WERI-Rb-1 (cell line): ENCODE data around the gene MYOM1.

Experiments
- DNase-seq: peaks from one replicate; pipeline ENCODE4 v3.0.0-alpha.2; 2020
- H3K27ac ChIP-seq: fragments of 250-450 bp; sonication (Bioruptor Pico); 2 replicates; pipeline ENCODE4 v1.5.1; 2020; ENCODE audit warnings: mild to moderate bottlenecking, moderate library complexity
- H3K27me3 ChIP-seq: fragments of 250-450 bp; sonication (Bioruptor Pico); 2 replicates; pipeline ENCODE4 v1.5.1; 2021; ENCODE audit warnings: mild to moderate bottlenecking, low read depth, moderate library complexity; ENCODE audit not compliant: insufficient read depth, severe bottlenecking
- H3K36me3 ChIP-seq: fragments of 250-450 bp; sonication (Bioruptor Pico); 2 replicates; pipeline ENCODE4 v1.5.1; 2020; ENCODE audit warnings: mild to moderate bottlenecking, moderate library complexity
- H3K4me3 ChIP-seq: 2 replicates; pipeline ENCODE4 v1.5.1; 2011; ENCODE audit warnings: low read depth, mild to moderate bottlenecking, control low read depth, low read length
- H3K9me3 ChIP-seq: fragments of 250-450 bp; sonication (Bioruptor Pico); 2 replicates; pipeline ENCODE4 v1.5.1; 2021; ENCODE audit warnings: mild to moderate bottlenecking, moderate library complexity; ENCODE audit not compliant: severe bottlenecking
- TF ChIP-seq, protein P1 (sequence below): IDR thresholded peaks from 2 replicates; pipeline ENCODE4 v1.5.1; 2011; ENCODE audit warnings: low read depth, mild to moderate bottlenecking, control low read depth, inconsistent platforms, low read length

MYOM1 gene

DNA sequence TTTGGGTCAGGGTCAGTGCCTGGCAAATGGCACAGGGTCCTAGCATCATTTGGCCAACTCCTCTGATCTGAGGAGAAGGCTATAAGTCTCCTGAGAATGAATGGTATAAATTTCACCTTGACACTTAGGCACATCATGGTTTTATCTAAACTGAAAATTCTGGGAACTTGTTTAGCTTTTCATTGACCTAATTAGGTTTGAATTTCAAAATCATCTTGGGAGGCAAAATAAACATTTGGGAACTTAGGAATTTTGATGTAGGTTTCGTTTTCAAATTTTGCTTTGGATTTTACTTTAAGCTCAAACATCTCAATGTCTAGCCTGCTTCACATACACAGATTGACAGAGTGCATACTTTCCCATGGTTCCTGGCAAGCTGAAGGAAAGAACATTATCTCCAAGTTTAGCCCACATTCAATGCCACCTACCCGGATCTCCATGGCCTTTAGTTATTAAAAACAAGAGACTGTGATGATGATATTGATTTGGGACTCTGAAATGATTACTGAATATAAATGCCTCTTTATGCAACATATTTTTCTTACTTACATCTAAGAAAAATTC is 44.5 kb downstream of the MYOM1 start:
- TF ChIP-seq, protein P1, sequence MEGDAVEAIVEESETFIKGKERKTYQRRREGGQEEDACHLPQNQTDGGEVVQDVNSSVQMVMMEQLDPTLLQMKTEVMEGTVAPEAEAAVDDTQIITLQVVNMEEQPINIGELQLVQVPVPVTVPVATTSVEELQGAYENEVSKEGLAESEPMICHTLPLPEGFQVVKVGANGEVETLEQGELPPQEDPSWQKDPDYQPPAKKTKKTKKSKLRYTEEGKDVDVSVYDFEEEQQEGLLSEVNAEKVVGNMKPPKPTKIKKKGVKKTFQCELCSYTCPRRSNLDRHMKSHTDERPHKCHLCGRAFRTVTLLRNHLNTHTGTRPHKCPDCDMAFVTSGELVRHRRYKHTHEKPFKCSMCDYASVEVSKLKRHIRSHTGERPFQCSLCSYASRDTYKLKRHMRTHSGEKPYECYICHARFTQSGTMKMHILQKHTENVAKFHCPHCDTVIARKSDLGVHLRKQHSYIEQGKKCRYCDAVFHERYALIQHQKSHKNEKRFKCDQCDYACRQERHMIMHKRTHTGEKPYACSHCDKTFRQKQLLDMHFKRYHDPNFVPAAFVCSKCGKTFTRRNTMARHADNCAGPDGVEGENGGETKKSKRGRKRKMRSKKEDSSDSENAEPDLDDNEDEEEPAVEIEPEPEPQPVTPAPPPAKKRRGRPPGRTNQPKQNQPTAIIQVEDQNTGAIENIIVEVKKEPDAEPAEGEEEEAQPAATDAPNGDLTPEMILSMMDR, result no peak
- H3K4me3 ChIP-seq, result no peak overlapping the region
- H3K36me3 ChIP-seq, result no peaks in the 10 kb centered on the region
- DNase-seq, result no peak
- H3K27me3 ChIP-seq, result no peaks in the 10 kb centered on the region
- H3K9me3 ChIP-seq, result no peaks in the 10 kb centered on the region
- H3K27ac ChIP-seq, result no peak overlapping the region

DNA sequence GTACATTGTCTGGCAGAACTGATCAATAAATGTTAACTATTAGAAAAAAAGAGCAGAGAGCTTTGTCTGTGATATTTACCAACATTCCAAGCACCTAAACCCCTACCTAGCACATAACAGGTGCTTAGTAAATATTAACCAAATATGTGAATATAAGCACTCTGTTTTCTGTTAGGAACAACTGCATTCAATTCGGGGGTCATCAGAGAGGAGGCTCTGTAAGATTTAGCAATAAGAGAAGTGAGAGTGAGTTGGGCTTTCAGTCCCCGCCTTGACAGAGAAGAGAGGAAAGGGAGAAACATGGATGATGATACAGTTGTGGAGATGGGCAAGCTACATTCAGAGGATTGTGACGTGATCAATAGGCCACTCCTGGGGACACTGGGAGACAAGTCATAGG is 47.7 kb downstream of the MYOM1 start:
- no peak for DNase-seq
- TF ChIP-seq, protein P1, result no peak
- no peaks in the 10 kb centered on the region for H3K27me3 ChIP-seq

DNA sequence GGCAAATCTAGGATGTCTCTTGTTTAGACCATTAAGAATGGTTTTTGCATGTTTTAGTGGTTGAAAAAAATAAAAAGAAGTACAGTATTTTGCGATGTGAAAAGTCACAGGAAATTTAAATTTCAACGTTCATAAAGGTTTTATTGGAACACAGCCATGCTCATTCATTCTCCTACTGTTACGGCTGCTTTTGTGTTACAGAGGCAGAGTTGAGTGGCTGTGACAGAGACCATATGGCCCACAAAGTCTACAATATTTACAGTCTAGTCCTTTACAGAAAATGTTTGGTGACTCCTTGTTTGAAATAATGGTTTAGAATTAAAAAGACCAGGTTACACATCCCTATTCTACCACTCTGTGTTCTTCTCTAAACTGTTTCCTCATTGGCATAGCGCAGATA is 48.1 kb downstream of the MYOM1 start:
- Histone ChIP-seq H3K27me3 (no peaks in the 10 kb centered on the region), H3K27ac (no peak overlapping the region), H3K36me3 (no peaks in the 10 kb centered on the region), H3K4me3 (no peak overlapping the region), H3K9me3 (no peaks in the 10 kb centered on the region)
- no peak for DNase-seq
- TF ChIP-seq, protein P1, result no peak

More for the DNA sequence above, 47.7 kb downstream of the MYOM1 start:
- H3K9me3 ChIP-seq, result no peaks in the 10 kb centered on the region
- H3K36me3 ChIP-seq, result no peaks in the 10 kb centered on the region
- no peak overlapping the region for H3K4me3 ChIP-seq
- H3K27ac ChIP-seq, result no peak overlapping the region

DNA sequence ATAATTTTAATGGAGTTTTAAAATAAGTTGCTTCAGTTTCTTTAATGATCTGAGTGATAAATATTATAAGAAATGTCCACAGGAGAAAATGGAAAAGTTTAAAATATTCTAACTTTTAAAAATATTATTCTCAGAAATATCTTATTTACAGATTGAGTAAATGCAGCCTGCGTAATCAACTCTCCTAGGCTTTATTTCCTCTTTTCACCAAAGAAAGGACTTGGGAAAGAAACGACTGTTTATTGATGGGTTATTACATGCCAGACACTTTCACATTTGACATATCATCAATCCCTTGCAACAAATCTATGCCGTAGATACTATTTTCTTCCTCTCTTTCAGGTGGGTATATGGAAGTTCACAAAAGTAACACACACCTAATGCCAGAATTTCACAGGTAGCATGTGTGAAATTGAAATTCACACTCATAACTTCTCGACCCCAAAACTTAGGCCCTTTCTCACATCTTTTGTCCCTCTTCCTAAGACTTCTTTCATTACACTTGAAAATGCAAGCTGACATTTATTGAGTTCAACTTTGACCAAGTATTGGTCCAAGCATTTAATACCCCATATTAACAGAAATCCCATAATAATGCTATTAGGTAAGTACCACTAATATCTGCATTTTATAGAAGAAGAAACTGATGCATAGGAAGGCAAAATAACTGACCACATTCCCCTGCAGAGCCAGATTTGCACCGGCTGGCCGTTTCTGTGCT is 49.2 kb downstream of the MYOM1 start:
- no peak overlapping the region for H3K4me3 ChIP-seq
- H3K27me3 ChIP-seq, result no peaks in the 10 kb centered on the region
- no peaks in the 10 kb centered on the region for H3K9me3 ChIP-seq
- H3K27ac ChIP-seq, result no peak overlapping the region
- DNase-seq, result no peak
- H3K36me3 ChIP-seq, result no peaks in the 10 kb centered on the region
- TF ChIP-seq, protein P1, result no peak

DNA sequence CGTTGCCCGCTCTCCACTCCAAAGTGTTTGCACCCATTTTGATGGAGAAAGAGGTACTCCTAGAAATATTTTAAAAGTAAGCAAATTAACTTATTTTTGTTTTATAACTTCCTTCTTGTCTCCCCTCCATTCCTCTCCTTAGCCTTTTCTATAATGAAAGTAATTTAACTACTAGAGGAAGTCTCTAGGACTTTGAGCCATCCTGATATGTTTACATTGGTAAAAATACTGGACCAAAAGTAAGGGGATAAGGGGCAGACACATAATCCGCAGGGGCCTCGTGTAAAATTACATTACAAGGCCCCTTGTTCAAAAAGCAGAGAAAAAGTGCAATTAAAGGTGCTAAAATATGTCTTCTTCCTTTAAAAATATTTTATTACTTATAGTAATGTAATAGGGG is 55.4 kb downstream of the MYOM1 start:
- H3K9me3 ChIP-seq, result no peaks in the 10 kb centered on the region
- TF ChIP-seq, protein P1, result no peak
- no peaks in the 10 kb centered on the region for H3K36me3 ChIP-seq
- H3K27me3 ChIP-seq, result no peaks in the 10 kb centered on the region
- no peak overlapping the region for H3K27ac ChIP-seq
- no peak overlapping the region for H3K4me3 ChIP-seq
- no peak for DNase-seq

DNA sequence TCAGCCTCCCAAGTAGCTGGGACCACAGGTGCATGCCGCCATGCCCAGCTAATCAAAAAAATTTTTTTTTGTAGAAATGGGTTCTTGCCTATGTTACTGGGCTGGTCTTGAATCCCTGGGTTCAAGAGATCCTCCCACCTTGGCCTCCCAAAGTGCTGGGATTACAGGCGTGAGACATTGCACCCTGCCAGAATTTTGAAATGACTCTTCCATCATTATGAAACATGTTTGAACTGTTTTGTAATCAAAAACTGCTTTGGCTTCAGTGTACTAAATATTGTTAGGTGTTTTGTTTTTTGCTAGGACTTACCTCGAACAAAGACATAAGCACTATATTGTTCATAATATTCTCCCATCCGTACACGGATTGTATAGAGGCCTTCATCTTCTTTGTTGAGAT is 55.8 kb downstream of the MYOM1 start:
- Histone ChIP-seq H3K27me3 (no peaks in the 10 kb centered on the region), H3K27ac (no peak overlapping the region), H3K9me3 (no peaks in the 10 kb centered on the region), H3K36me3 (no peaks in the 10 kb centered on the region), H3K4me3 (no peak overlapping the region)
- DNase-seq, result no peak
- TF ChIP-seq, protein P1, result no peak
